Measurements from ENCODE around the gene AMBP.

The AMBP gene

GRCh38 chr9:114099669-114100270 lies 21.7 kb upstream of the AMBP start:
- TF ChIP-seq ZBTB7A (IDR thresholded peaks at IDR 0.05; ENCODE audit: low read depth) (no peak), CEBPB (IDR thresholded peaks at IDR 0.05) (no peak), TCF12 (IDR thresholded peaks at IDR 0.05; ENCODE audit: low read depth) (no peak), NFIC (IDR thresholded peaks at IDR 0.05) (no peak), REST (IDR thresholded peaks at IDR 0.05; ENCODE audit: low read depth) (no peak), CREB1 (IDR thresholded peaks at IDR 0.05; ENCODE audit: low read depth) (no peak), RAD21 (IDR thresholded peaks at IDR 0.05; ENCODE audit: low read depth) (no peak), USF1 (IDR thresholded peaks at IDR 0.05) (no peak), TEAD4 (IDR thresholded peaks at IDR 0.05) (no peak), TAF1 (IDR thresholded peaks at IDR 0.05; ENCODE audit: low read depth) (no peak), FOXM1 (IDR thresholded peaks at IDR 0.05; ENCODE audit: borderline replicate concordance, low read depth) (no peak), EGR1 (IDR thresholded peaks at IDR 0.05) (no peak), YY1 (IDR thresholded peaks at IDR 0.05; ENCODE audit: low read depth) (no peak), EP300 (IDR thresholded peaks at IDR 0.05; ENCODE audit: borderline replicate concordance) (no peak)
- TF ChIP-seq, protein P1, sequence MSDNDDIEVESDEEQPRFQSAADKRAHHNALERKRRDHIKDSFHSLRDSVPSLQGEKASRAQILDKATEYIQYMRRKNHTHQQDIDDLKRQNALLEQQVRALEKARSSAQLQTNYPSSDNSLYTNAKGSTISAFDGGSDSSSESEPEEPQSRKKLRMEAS (IDR thresholded peaks at IDR 0.05) = no peak

GRCh38 chr9:114098936-114099668 lies 21.0 kb upstream of the AMBP start, which contains the start of gene KIF12:
Gene KIF12 (minus strand): TSS chr9:114099292. CDS start chr9:114099276, 16 bp downstream.
- no peak for TF ChIP-seq TEAD4 (IDR thresholded peaks at IDR 0.05)
- TF ChIP-seq, protein P1 (IDR thresholded peaks at IDR 0.05) = 0 out of 2 replicates have a peak, but pooled peaks have one; percentile 37
- TF ChIP-seq CREB1 (IDR thresholded peaks at IDR 0.05; ENCODE audit: low read depth) = no peak

- TF ChIP-seq NFIC (IDR thresholded peaks at IDR 0.05) (peak; percentile 28; the same call in 1 of the 2 replicates), RAD21 (IDR thresholded peaks at IDR 0.05; ENCODE audit: low read depth) (no peak), EGR1 (IDR thresholded peaks at IDR 0.05) (no peak), TCF12 (IDR thresholded peaks at IDR 0.05; ENCODE audit: low read depth) (no peak), YY1 (IDR thresholded peaks at IDR 0.05; ENCODE audit: low read depth) (no peak), EP300 (IDR thresholded peaks at IDR 0.05; ENCODE audit: borderline replicate concordance) (no peak), CREB1 (IDR thresholded peaks at IDR 0.05; ENCODE audit: low read depth) (no peak), USF1 (IDR thresholded peaks at IDR 0.05) (peak; percentile 18; the same call in 1 of the 2 replicates), TEAD4 (IDR thresholded peaks at IDR 0.05) (no peak), CEBPB (IDR thresholded peaks at IDR 0.05) (no peak)
- TF ChIP-seq, protein P1 (IDR thresholded peaks at IDR 0.05) = no peak; the same call in 1 of the 2 replicates
Measured at GRCh38 chr9:114098021-114098935, 20.2 kb upstream of the AMBP start.

- TF ChIP-seq REST (IDR thresholded peaks at IDR 0.05; ENCODE audit: low read depth) (no peak), FOXM1 (IDR thresholded peaks at IDR 0.05; ENCODE audit: borderline replicate concordance, low read depth) (no peak), EP300 (IDR thresholded peaks at IDR 0.05; ENCODE audit: borderline replicate concordance) (no peak), CEBPB (IDR thresholded peaks at IDR 0.05) (no peak), TCF12 (IDR thresholded peaks at IDR 0.05; ENCODE audit: low read depth) (no peak), RAD21 (IDR thresholded peaks at IDR 0.05; ENCODE audit: low read depth) (no peak), ZBTB7A (IDR thresholded peaks at IDR 0.05; ENCODE audit: low read depth) (no peak), USF1 (IDR thresholded peaks at IDR 0.05) (no peak), NFIC (IDR thresholded peaks at IDR 0.05) (peak; percentile 72), CREB1 (IDR thresholded peaks at IDR 0.05; ENCODE audit: low read depth) (no peak), TEAD4 (IDR thresholded peaks at IDR 0.05) (no peak), EGR1 (IDR thresholded peaks at IDR 0.05) (no peak), TAF1 (IDR thresholded peaks at IDR 0.05; ENCODE audit: low read depth) (no peak)
- TF ChIP-seq, protein P1 (IDR thresholded peaks at IDR 0.05) = peak; percentile 82
Measured at GRCh38 chr9:114097613-114098020, 19.5 kb upstream of the AMBP start.

Measured in Ishikawa (cell line).